ENCODE data around the gene POU3F2. TPM values are rescaled to one million over a fixed set of nuclear protein-coding genes. Genes with fewer than 3 reads are reported as not detected.

The POU3F2 gene
- polyA plus RNA-seq, 2 of the 4 experiments (the other 2 are of a cell fraction) = not detected

DNA sequence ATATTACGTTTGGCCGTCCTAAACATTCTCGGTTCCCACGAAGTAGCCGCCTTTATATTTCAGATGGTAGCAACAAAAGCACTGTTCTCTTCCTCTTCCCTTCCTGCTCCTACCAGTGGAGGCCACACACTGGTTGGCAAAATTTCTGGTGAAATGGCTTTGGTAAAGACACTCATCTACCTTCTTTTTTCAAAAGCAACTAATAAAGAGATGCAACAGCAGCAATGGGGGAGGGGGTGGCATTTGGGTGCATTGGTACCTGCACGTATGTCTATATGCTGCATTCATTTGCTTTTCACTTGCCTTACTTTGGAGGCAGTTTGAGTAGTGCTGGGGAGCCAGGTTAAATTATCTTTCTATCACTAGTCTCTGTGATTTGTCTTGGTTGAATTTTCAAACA lies 6.0 kb downstream of the POU3F2 start:
- ChIA-PET POLR2A (no interaction called here), CTCF (no interaction called here)
- Histone ChIP-seq H3K27ac (no peak overlapping the region), H3K9me3 (no peaks in the 10 kb centered on the region), H3K4me1 (peaks cover 3% of the 10 kb centered on the region; the same call in 1 of the 3 replicates), H3K4me3 (no peak overlapping the region), H3K4me2 (no peak overlapping the region)
- 75% methylated on average over 6 of the region's 6 CpGs for WGBS (ENCODE audit: missing lambda C conversion rate)
- ATAC-seq (no peak), DNase-seq (ENCODE audit: low read depth in 1 of 2, low spot score in 1 of 2) (no peak), FAIRE-seq (no peak)
- TF ChIP-seq RNF2 (IDR thresholded peaks at IDR 0.05; ENCODE audit: borderline replicate concordance, low read depth) (no peak), NPAS2 (CRISPR knock-in tag; IDR thresholded peaks at IDR 0.05; ENCODE audit: borderline replicate concordance) (no peak), MAFK (IDR thresholded peaks at IDR 0.05; ENCODE audit: partially characterized antibody) (no peak), JUNB (IDR thresholded peaks at IDR 0.05) (no peak), POLR2A (IDR thresholded peaks at IDR 0.05; ENCODE audit: low read length) (no peak), ESRRA (IDR thresholded peaks at IDR 0.05; ENCODE audit: borderline replicate concordance, low read length) (no peak), KDM1A (IDR thresholded peaks at IDR 0.05; ENCODE audit: low read depth) (no peak), CBX8 (IDR thresholded peaks at IDR 0.05) (no peak), FOSL2 (IDR thresholded peaks at IDR 0.05) (no peak), FOSL2 (CRISPR knock-in tag; IDR thresholded peaks at IDR 0.05) (no peak), MYC (IDR thresholded peaks at IDR 0.05; ENCODE audit: borderline replicate concordance, low read length) (no peak), KDM5A (IDR thresholded peaks at IDR 0.05) (no peak), SREBF2 (IDR thresholded peaks at IDR 0.05) (no peak)
- TF ChIP-seq, protein P1, sequence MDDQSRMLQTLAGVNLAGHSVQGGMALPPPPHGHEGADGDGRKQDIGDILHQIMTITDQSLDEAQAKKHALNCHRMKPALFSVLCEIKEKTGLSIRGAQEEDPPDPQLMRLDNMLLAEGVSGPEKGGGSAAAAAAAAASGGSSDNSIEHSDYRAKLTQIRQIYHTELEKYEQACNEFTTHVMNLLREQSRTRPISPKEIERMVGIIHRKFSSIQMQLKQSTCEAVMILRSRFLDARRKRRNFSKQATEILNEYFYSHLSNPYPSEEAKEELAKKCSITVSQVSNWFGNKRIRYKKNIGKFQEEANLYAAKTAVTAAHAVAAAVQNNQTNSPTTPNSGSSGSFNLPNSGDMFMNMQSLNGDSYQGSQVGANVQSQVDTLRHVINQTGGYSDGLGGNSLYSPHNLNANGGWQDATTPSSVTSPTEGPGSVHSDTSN (IDR thresholded peaks at IDR 0.05) = no peak
- TF ChIP-seq, protein P2, sequence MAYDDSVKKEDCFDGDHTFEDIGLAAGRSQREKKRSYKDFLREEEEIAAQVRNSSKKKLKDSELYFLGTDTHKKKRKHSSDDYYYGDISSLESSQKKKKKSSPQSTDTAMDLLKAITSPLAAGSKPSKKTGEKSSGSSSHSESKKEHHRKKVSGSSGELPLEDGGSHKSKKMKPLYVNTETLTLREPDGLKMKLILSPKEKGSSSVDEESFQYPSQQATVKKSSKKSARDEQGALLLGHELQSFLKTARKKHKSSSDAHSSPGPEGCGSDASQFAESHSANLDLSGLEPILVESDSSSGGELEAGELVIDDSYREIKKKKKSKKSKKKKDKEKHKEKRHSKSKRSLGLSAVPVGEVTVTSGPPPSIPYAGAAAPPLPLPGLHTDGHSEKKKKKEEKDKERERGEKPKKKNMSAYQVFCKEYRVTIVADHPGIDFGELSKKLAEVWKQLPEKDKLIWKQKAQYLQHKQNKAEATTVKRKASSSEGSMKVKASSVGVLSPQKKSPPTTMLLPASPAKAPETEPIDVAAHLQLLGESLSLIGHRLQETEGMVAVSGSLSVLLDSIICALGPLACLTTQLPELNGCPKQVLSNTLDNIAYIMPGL (CRISPR knock-in tag; IDR thresholded peaks at IDR 0.05; ENCODE audit: borderline replicate concordance) = no peak
- TF ChIP-seq, protein P3, sequence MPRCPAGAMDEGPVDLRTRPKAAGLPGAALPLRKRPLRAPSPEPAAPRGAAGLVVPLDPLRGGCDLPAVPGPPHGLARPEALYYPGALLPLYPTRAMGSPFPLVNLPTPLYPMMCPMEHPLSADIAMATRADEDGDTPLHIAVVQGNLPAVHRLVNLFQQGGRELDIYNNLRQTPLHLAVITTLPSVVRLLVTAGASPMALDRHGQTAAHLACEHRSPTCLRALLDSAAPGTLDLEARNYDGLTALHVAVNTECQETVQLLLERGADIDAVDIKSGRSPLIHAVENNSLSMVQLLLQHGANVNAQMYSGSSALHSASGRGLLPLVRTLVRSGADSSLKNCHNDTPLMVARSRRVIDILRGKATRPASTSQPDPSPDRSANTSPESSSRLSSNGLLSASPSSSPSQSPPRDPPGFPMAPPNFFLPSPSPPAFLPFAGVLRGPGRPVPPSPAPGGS (IDR thresholded peaks at IDR 0.05) = no peak
- TF ChIP-seq, protein P4, sequence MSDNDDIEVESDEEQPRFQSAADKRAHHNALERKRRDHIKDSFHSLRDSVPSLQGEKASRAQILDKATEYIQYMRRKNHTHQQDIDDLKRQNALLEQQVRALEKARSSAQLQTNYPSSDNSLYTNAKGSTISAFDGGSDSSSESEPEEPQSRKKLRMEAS (IDR thresholded peaks at IDR 0.05) = no peak

DNA sequence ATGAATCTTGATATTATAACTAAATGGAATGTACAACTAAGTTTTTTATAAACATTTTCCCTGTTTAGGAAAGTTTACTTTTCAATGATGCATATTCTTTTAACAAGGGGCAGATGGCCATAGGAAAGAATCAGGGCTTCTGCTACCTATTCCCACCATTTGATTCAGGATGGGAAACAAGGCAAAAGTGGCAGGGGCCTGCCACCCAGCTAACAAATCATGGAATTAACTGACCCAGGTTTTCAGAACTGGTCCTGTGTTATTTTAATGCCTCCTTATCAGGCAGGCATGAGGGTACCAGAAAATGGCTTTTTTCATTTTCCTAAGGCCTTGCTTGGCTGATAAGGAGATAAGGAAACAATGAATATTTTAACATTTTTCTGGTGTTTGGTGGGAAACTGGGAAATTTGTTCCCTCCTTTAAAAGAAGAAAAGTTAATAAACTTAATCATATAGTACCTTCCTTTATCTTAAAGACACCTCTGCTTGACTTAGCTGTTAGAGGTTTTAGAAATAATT lies 6.7 kb downstream of the POU3F2 start:
- Histone ChIP-seq H3K4me2 (no peak overlapping the region), H3K4me1 (peaks cover 5% of the 10 kb centered on the region; the same call in 1 of the 3 replicates), H3K27ac (no peak overlapping the region), H3K9me3 (no peaks in the 10 kb centered on the region), H3K4me3 (no peak overlapping the region)
- ATAC-seq (no peak), DNase-seq (ENCODE audit: low read depth in 1 of 2, low spot score in 1 of 2) (no peak), FAIRE-seq (no peak)
- CTCF ChIA-PET = no interaction called here
- POLR2A ChIA-PET = no interaction called here
- TF ChIP-seq, protein P3 (IDR thresholded peaks at IDR 0.05) = no peak
- TF ChIP-seq CBX2 (IDR thresholded peaks at IDR 0.05; ENCODE audit: borderline replicate concordance, low read depth) = no peak
- no peak for TF ChIP-seq ESRRA (IDR thresholded peaks at IDR 0.05; ENCODE audit: borderline replicate concordance, low read length)
- TF ChIP-seq HDAC2 (IDR thresholded peaks at IDR 0.05) = no peak
- no peak for TF ChIP-seq PHF8 (IDR thresholded peaks at IDR 0.05; ENCODE audit: borderline replicate concordance, low read depth)
- TF ChIP-seq EHF (CRISPR knock-in tag; IDR thresholded peaks at IDR 0.05) = no peak
- no peak for TF ChIP-seq MYC (IDR thresholded peaks at IDR 0.05; ENCODE audit: borderline replicate concordance, low read length)
- TF ChIP-seq TFCP2L1 (CRISPR knock-in tag; IDR thresholded peaks at IDR 0.05) = no peak
- TF ChIP-seq HOXB13 (CRISPR knock-in tag; IDR thresholded peaks at IDR 0.05; ENCODE audit: low read depth) = no peak
- TF ChIP-seq, protein P5, sequence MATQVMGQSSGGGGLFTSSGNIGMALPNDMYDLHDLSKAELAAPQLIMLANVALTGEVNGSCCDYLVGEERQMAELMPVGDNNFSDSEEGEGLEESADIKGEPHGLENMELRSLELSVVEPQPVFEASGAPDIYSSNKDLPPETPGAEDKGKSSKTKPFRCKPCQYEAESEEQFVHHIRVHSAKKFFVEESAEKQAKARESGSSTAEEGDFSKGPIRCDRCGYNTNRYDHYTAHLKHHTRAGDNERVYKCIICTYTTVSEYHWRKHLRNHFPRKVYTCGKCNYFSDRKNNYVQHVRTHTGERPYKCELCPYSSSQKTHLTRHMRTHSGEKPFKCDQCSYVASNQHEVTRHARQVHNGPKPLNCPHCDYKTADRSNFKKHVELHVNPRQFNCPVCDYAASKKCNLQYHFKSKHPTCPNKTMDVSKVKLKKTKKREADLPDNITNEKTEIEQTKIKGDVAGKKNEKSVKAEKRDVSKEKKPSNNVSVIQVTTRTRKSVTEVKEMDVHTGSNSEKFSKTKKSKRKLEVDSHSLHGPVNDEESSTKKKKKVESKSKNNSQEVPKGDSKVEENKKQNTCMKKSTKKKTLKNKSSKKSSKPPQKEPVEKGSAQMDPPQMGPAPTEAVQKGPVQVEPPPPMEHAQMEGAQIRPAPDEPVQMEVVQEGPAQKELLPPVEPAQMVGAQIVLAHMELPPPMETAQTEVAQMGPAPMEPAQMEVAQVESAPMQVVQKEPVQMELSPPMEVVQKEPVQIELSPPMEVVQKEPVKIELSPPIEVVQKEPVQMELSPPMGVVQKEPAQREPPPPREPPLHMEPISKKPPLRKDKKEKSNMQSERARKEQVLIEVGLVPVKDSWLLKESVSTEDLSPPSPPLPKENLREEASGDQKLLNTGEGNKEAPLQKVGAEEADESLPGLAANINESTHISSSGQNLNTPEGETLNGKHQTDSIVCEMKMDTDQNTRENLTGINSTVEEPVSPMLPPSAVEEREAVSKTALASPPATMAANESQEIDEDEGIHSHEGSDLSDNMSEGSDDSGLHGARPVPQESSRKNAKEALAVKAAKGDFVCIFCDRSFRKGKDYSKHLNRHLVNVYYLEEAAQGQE (IDR thresholded peaks at IDR 0.05) = no peak
- TF ChIP-seq, protein P6, sequence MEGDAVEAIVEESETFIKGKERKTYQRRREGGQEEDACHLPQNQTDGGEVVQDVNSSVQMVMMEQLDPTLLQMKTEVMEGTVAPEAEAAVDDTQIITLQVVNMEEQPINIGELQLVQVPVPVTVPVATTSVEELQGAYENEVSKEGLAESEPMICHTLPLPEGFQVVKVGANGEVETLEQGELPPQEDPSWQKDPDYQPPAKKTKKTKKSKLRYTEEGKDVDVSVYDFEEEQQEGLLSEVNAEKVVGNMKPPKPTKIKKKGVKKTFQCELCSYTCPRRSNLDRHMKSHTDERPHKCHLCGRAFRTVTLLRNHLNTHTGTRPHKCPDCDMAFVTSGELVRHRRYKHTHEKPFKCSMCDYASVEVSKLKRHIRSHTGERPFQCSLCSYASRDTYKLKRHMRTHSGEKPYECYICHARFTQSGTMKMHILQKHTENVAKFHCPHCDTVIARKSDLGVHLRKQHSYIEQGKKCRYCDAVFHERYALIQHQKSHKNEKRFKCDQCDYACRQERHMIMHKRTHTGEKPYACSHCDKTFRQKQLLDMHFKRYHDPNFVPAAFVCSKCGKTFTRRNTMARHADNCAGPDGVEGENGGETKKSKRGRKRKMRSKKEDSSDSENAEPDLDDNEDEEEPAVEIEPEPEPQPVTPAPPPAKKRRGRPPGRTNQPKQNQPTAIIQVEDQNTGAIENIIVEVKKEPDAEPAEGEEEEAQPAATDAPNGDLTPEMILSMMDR (IDR thresholded peaks at IDR 0.05) = no peak
- no peak for TF ChIP-seq EHMT2 (IDR thresholded peaks at IDR 0.05; ENCODE audit: low read depth)
- TF ChIP-seq SREBF2 (IDR thresholded peaks at IDR 0.05) = no peak
